ENCODE data around the gene DHRS9. TPM values are rescaled to one million over a fixed set of nuclear protein-coding genes. Genes with fewer than 3 reads are reported as not detected.

DHRS9 gene
- polyA plus RNA-seq = 0.48 TPM
- long read RNA-seq, donor 1 = 0 reads
- long read RNA-seq, donor 2 = 0 reads
- long read RNA-seq, donor 3 = 0 reads
- long read RNA-seq, donor 4 = 0 reads
- long read RNA-seq, donor 5, partial matches to known transcripts = 0 of 1 reads
- long read RNA-seq, donor 5, other reads (novel, unspliced or antisense) = 0 of 1 reads
- long read RNA-seq, donor 6 = 0 reads
- long read RNA-seq, donor 7 = 0 reads
- long read RNA-seq, donor 8, partial matches to known transcripts = 7 of 7 reads
- long read RNA-seq, donor 8, other reads (novel, unspliced or antisense) = 0 of 7 reads
- long read RNA-seq, donor 9 = 0 reads
- long read RNA-seq, donor 10 = 0 reads
- long read RNA-seq, donor 11, partial matches to known transcripts = 0 of 1 reads
- long read RNA-seq, donor 11, other reads (novel, unspliced or antisense) = 0 of 1 reads

- Histone ChIP-seq H3K4me1 (ENCODE audit: control insufficient read depth, insufficient read depth, low read length) (no peaks in the 10 kb centered on the region), H3K27ac (ENCODE audit: low read length) (no peak within 1 kb of the TSS), H3K36me3 (ENCODE audit: control insufficient read depth, insufficient read depth, low read length) (no peaks in the 10 kb centered on the region), H3K4me3 (ENCODE audit: low read length) (no peak within 1 kb of the TSS), H3K9me3 (ENCODE audit: control insufficient read depth, low read depth, low read length) (no peaks in the 10 kb centered on the region), H3K27me3 (ENCODE audit: control insufficient read depth, insufficient read depth, low read length) (no peaks in the 10 kb centered on the region)
- peak; percentile 37 to 39 for DNase-seq
- no CpG with 5 or more reads among the region's 5 CpGs for WGBS (ENCODE audit: insufficient coverage, low lambda C conversion rate)
These were observed at the start of gene DHRS9 for GRCh38 chr2:169069341-169069740. Gene DHRS9 (plus strand): TSS chr2:169069563. CDS start chr2:169081582, 12,019 bp downstream.

GRCh38 chr2:169023161-169023560 lies 46.2 kb upstream of the DHRS9 start:
- Histone ChIP-seq H3K27ac (ENCODE audit: low read length) (peak overlapping the region; percentile 75), H3K9me3 (ENCODE audit: control insufficient read depth, low read depth, low read length) (no peaks in the 10 kb centered on the region), H3K36me3 (ENCODE audit: control insufficient read depth, insufficient read depth, low read length) (no peaks in the 10 kb centered on the region), H3K27me3 (ENCODE audit: control insufficient read depth, insufficient read depth, low read length) (no peaks in the 10 kb centered on the region), H3K4me1 (ENCODE audit: control insufficient read depth, insufficient read depth, low read length) (peaks cover 8% of the 10 kb centered on the region), H3K4me3 (ENCODE audit: low read length) (no peak overlapping the region)
- 25% methylated on average over 2 of the region's 3 CpGs for WGBS (ENCODE audit: insufficient coverage, low lambda C conversion rate)
- peak; percentile 57 to 77 for DNase-seq

GRCh38 chr2:169026056-169026455 lies 43.3 kb upstream of the DHRS9 start:
- Histone ChIP-seq H3K4me3 (ENCODE audit: low read length) (no peak overlapping the region), H3K9me3 (ENCODE audit: control insufficient read depth, low read depth, low read length) (no peaks in the 10 kb centered on the region), H3K27ac (ENCODE audit: low read length) (no peak overlapping the region), H3K36me3 (ENCODE audit: control insufficient read depth, insufficient read depth, low read length) (no peaks in the 10 kb centered on the region), H3K27me3 (ENCODE audit: control insufficient read depth, insufficient read depth, low read length) (no peaks in the 10 kb centered on the region), H3K4me1 (ENCODE audit: control insufficient read depth, insufficient read depth, low read length) (peaks cover 8% of the 10 kb centered on the region)
- DNase-seq = no peak
- 100% methylated on average over 1 of the region's 1 CpG for WGBS (ENCODE audit: insufficient coverage, low lambda C conversion rate)

GRCh38 chr2:169027234-169027633 lies 42.1 kb upstream of the DHRS9 start:
- peak in 1 of 2 donors; percentile 49 for DNase-seq
- peak overlapping the region; percentile 3 for H3K27ac ChIP-seq (ENCODE audit: low read length)
- no peak overlapping the region for H3K4me3 ChIP-seq (ENCODE audit: low read length)
- peaks cover 8% of the 10 kb centered on the region for H3K4me1 ChIP-seq (ENCODE audit: control insufficient read depth, insufficient read depth, low read length)
- H3K9me3 ChIP-seq (ENCODE audit: control insufficient read depth, low read depth, low read length) = no peaks in the 10 kb centered on the region
- no peaks in the 10 kb centered on the region for H3K36me3 ChIP-seq (ENCODE audit: control insufficient read depth, insufficient read depth, low read length)
- no peaks in the 10 kb centered on the region for H3K27me3 ChIP-seq (ENCODE audit: control insufficient read depth, insufficient read depth, low read length)
- WGBS (ENCODE audit: insufficient coverage, low lambda C conversion rate) = 29% methylated on average over 1 of the region's 3 CpGs

GRCh38 chr2:169029341-169029740 lies 40.0 kb upstream of the DHRS9 start:
- Histone ChIP-seq H3K4me1 (ENCODE audit: control insufficient read depth, insufficient read depth, low read length) (peaks cover 8% of the 10 kb centered on the region), H3K9me3 (ENCODE audit: control insufficient read depth, low read depth, low read length) (peaks cover 5% of the 10 kb centered on the region), H3K27ac (ENCODE audit: low read length) (no peak overlapping the region), H3K36me3 (ENCODE audit: control insufficient read depth, insufficient read depth, low read length) (no peaks in the 10 kb centered on the region), H3K27me3 (ENCODE audit: control insufficient read depth, insufficient read depth, low read length) (no peaks in the 10 kb centered on the region), H3K4me3 (ENCODE audit: low read length) (no peak overlapping the region)
- no CpG with 5 or more reads among the region's 5 CpGs for WGBS (ENCODE audit: insufficient coverage, low lambda C conversion rate)
- DNase-seq = peak in 1 of 2 donors; percentile 40

GRCh38 chr2:169031202-169031601 lies 38.2 kb upstream of the DHRS9 start, which contains the start of gene ABCB11:
Gene ABCB11 (minus strand): TSS chr2:169031324. CDS start chr2:169018125, 13,199 bp downstream.
- no peaks in the 10 kb centered on the region for H3K27me3 ChIP-seq (ENCODE audit: control insufficient read depth, insufficient read depth, low read length)
- H3K27ac ChIP-seq (ENCODE audit: low read length) = peak within 1 kb of the TSS; percentile 66
- no peaks in the 10 kb centered on the region for H3K36me3 ChIP-seq (ENCODE audit: control insufficient read depth, insufficient read depth, low read length)
- peaks cover 8% of the 10 kb centered on the region for H3K4me1 ChIP-seq (ENCODE audit: control insufficient read depth, insufficient read depth, low read length)
- H3K4me3 ChIP-seq (ENCODE audit: low read length) = no peak within 1 kb of the TSS
- peak in 1 of 2 donors; percentile 68 for DNase-seq
- WGBS (ENCODE audit: insufficient coverage, low lambda C conversion rate) = 80% methylated on average over 1 of the region's 3 CpGs
- peaks cover 5% of the 10 kb centered on the region for H3K9me3 ChIP-seq (ENCODE audit: control insufficient read depth, low read depth, low read length)

- peak in 1 of 2 donors; percentile 41 for DNase-seq
- Histone ChIP-seq H3K4me1 (ENCODE audit: control insufficient read depth, insufficient read depth, low read length) (no peaks in the 10 kb centered on the region), H3K36me3 (ENCODE audit: control insufficient read depth, insufficient read depth, low read length) (no peaks in the 10 kb centered on the region), H3K4me3 (ENCODE audit: low read length) (no peak overlapping the region), H3K27me3 (ENCODE audit: control insufficient read depth, insufficient read depth, low read length) (no peaks in the 10 kb centered on the region), H3K27ac (ENCODE audit: low read length) (no peak overlapping the region), H3K9me3 (ENCODE audit: control insufficient read depth, low read depth, low read length) (peaks cover 5% of the 10 kb centered on the region)
- no CpG with 5 or more reads among the region's 1 CpG for WGBS (ENCODE audit: insufficient coverage, low lambda C conversion rate)
These were observed 35.1 kb upstream of the DHRS9 start for GRCh38 chr2:169034256-169034655.

- Histone ChIP-seq H3K4me3 (ENCODE audit: low read length) (no peak overlapping the region), H3K27me3 (ENCODE audit: control insufficient read depth, insufficient read depth, low read length) (no peaks in the 10 kb centered on the region), H3K36me3 (ENCODE audit: control insufficient read depth, insufficient read depth, low read length) (no peaks in the 10 kb centered on the region), H3K27ac (ENCODE audit: low read length) (no peak overlapping the region), H3K4me1 (ENCODE audit: control insufficient read depth, insufficient read depth, low read length) (no peaks in the 10 kb centered on the region), H3K9me3 (ENCODE audit: control insufficient read depth, low read depth, low read length) (peaks cover 5% of the 10 kb centered on the region)
- DNase-seq = peak in 1 of 2 donors; percentile 26
These were observed 34.3 kb upstream of the DHRS9 start for GRCh38 chr2:169034984-169035544.

GRCh38 chr2:169035887-169036286 lies 33.5 kb upstream of the DHRS9 start:
- no peak overlapping the region for H3K4me3 ChIP-seq (ENCODE audit: low read length)
- no peak overlapping the region for H3K27ac ChIP-seq (ENCODE audit: low read length)
- H3K36me3 ChIP-seq (ENCODE audit: control insufficient read depth, insufficient read depth, low read length) = no peaks in the 10 kb centered on the region
- no CpG with 5 or more reads among the region's 1 CpG for WGBS (ENCODE audit: insufficient coverage, low lambda C conversion rate)
- H3K4me1 ChIP-seq (ENCODE audit: control insufficient read depth, insufficient read depth, low read length) = no peaks in the 10 kb centered on the region
- peaks cover 5% of the 10 kb centered on the region for H3K9me3 ChIP-seq (ENCODE audit: control insufficient read depth, low read depth, low read length)
- no peak for DNase-seq
- H3K27me3 ChIP-seq (ENCODE audit: control insufficient read depth, insufficient read depth, low read length) = no peaks in the 10 kb centered on the region

- no peaks in the 10 kb centered on the region for H3K27me3 ChIP-seq (ENCODE audit: control insufficient read depth, insufficient read depth, low read length)
These were observed 32.5 kb upstream of the DHRS9 start for GRCh38 chr2:169036736-169037440.

More at GRCh38 chr2:169036736-169037440, 32.5 kb upstream of the DHRS9 start:
- no peak for DNase-seq
- Histone ChIP-seq H3K4me1 (ENCODE audit: control insufficient read depth, insufficient read depth, low read length) (no peaks in the 10 kb centered on the region), H3K27ac (ENCODE audit: low read length) (peak overlapping the region; percentile 8), H3K4me3 (ENCODE audit: low read length) (no peak overlapping the region), H3K9me3 (ENCODE audit: control insufficient read depth, low read depth, low read length) (peaks cover 5% of the 10 kb centered on the region), H3K36me3 (ENCODE audit: control insufficient read depth, insufficient read depth, low read length) (no peaks in the 10 kb centered on the region)
- WGBS (ENCODE audit: insufficient coverage, low lambda C conversion rate) = no CpG with 5 or more reads among the region's 4 CpGs

All from large intestine (tissue), 12 donors.